ENCODE measurements around the gene CGB2. TPM values are rescaled to one million over a fixed set of nuclear protein-coding genes. Genes with fewer than 3 reads are reported as not detected.

Gene CGB2
- total RNA-seq, 1 donor from 2014 or later: not detected

- H3K36me3 Mint-ChIP-seq: peaks cover 18% of the 10 kb centered on the region
- no peak overlapping the region for H3K4me3 Mint-ChIP-seq
- H3K9me3 Mint-ChIP-seq: no peaks in the 10 kb centered on the region
- DNase-seq (ENCODE audit: extremely low spot score, unreplicated experiment): no peak
- TF ChIP-seq CTCF (conservative IDR thresholded peaks at IDR 0.05): no peak
- H3K27me3 Mint-ChIP-seq: no peaks in the 10 kb centered on the region
- no peak overlapping the region for H3K27ac Mint-ChIP-seq
- peaks cover 9% of the 10 kb centered on the region for H3K4me1 Mint-ChIP-seq (ENCODE audit: unreplicated experiment)
Measured at GRCh38 chr19:48988286-48988685, 43.4 kb upstream of the CGB2 start.

GRCh38 chr19:48988860-48989259, 42.8 kb upstream of the CGB2 start:
- Mint-ChIP-seq H3K27me3 (no peaks in the 10 kb centered on the region), H3K36me3 (peaks cover 19% of the 10 kb centered on the region), H3K9me3 (no peaks in the 10 kb centered on the region), H3K4me3 (no peak overlapping the region), H3K4me1 (ENCODE audit: unreplicated experiment) (peaks cover 14% of the 10 kb centered on the region), H3K27ac (peak overlapping the region; percentile 49)
- no peak for TF ChIP-seq CTCF (conservative IDR thresholded peaks at IDR 0.05)
- DNase-seq (ENCODE audit: extremely low spot score, unreplicated experiment): no peak

- Mint-ChIP-seq H3K36me3 (peaks cover 23% of the 10 kb centered on the region), H3K4me1 (ENCODE audit: unreplicated experiment) (peaks cover 20% of the 10 kb centered on the region), H3K27ac (peak overlapping the region; percentile 77), H3K27me3 (no peaks in the 10 kb centered on the region), H3K4me3 (peak overlapping the region; percentile 47), H3K9me3 (no peaks in the 10 kb centered on the region)
- DNase-seq (ENCODE audit: extremely low spot score, unreplicated experiment): no peak
- TF ChIP-seq CTCF (conservative IDR thresholded peaks at IDR 0.05): no peak
Measured at GRCh38 chr19:48989701-48990291, 41.9 kb upstream of the CGB2 start.

GRCh38 chr19:48990400-48990799, 41.3 kb upstream of the CGB2 start:
- peaks cover 23% of the 10 kb centered on the region for H3K36me3 Mint-ChIP-seq
- H3K4me3 Mint-ChIP-seq: peak overlapping the region; percentile 21

GRCh38 chr19:48991011-48991609, 40.6 kb upstream of the CGB2 start:
- TF ChIP-seq CTCF (conservative IDR thresholded peaks at IDR 0.05): no peak
- H3K4me3 Mint-ChIP-seq: no peak overlapping the region
- no peak for DNase-seq (ENCODE audit: extremely low spot score, unreplicated experiment)
- H3K27ac Mint-ChIP-seq: peak overlapping the region; percentile 77
- peaks cover 26% of the 10 kb centered on the region for H3K4me1 Mint-ChIP-seq (ENCODE audit: unreplicated experiment)
- H3K27me3 Mint-ChIP-seq: no peaks in the 10 kb centered on the region
- no peaks in the 10 kb centered on the region for H3K9me3 Mint-ChIP-seq
- H3K36me3 Mint-ChIP-seq: peaks cover 23% of the 10 kb centered on the region

More at GRCh38 chr19:48990400-48990799, 41.3 kb upstream of the CGB2 start:
- H3K4me1 Mint-ChIP-seq (ENCODE audit: unreplicated experiment): peaks cover 26% of the 10 kb centered on the region
- TF ChIP-seq CTCF (conservative IDR thresholded peaks at IDR 0.05): no peak
- peak overlapping the region; percentile 77 for H3K27ac Mint-ChIP-seq
- no peaks in the 10 kb centered on the region for H3K27me3 Mint-ChIP-seq
- DNase-seq (ENCODE audit: extremely low spot score, unreplicated experiment): no peak
- H3K9me3 Mint-ChIP-seq: no peaks in the 10 kb centered on the region
